Mucosa of descending colon (tissue), 3 donors: Measurements from ENCODE around the gene PRDM16. TPM values are rescaled to one million over a fixed set of nuclear protein-coding genes. Genes with fewer than 3 reads are reported as not detected.

Experiments
- ATAC-seq: fragments of 200-7000 bp; cut with Tn5 transposase; one replicate; pipeline ENCODE4 v1.9.1; 2020; ENCODE audit warnings: mild to moderate bottlenecking, moderate library complexity
- DNase-seq, 3 donors: peaks; one replicate each; pipeline ENCODE4 v3.0.0-alpha.2; 2020
- H3K36me3 ChIP-seq: fragments of 200-600 bp; one replicate; pipeline ENCODE4 v1.8.0; 2021; ENCODE audit warnings: low read depth, mild to moderate bottlenecking
- H3K4me1 ChIP-seq: fragments of 200-600 bp; one replicate; pipeline ENCODE4 v1.8.0; 2021; ENCODE audit warnings: low read depth, mild to moderate bottlenecking
- H3K4me3 ChIP-seq: fragments of 200-600 bp; one replicate; pipeline ENCODE4 v1.8.0; 2021; ENCODE audit warnings: mild to moderate bottlenecking
- H3K9me3 ChIP-seq: fragments of 200-600 bp; one replicate; pipeline ENCODE4 v1.8.0; 2021; ENCODE audit warnings: mild to moderate bottlenecking
- intact Hi-C, 2 donors: fragments of 100-400 bp; cut with DNase I in 1 of 2; cut with micrococcal nuclease in 1 of 2; formaldehyde crosslinking; loops; one replicate each; pipeline versions ENCODE4 v1.11.0 to v1.11.1; 2022; cut with DNase I, micrococcal nuclease
- total RNA-seq, 3 donors: library from RNA; stranded (reverse); fragmentation: NEBNext Ultra II Directional in 2 of 3; extraction: Animal tissue kit (Norgen Biotek cat#: 25700) in 2 of 3; gene quantifications; one replicate each; pipeline versions ENCODE4 v1.2.1 to v1.2.4, GENCODE V29; 2021 to 2023
- TF ChIP-seq, protein P1 (sequence below): fragments of 200-600 bp; IDR thresholded peaks from one replicate; pipeline ENCODE4 v1.8.0; 2022; ENCODE audit warnings: antibody characterized with exemption, mild to moderate bottlenecking
- donor health status: DM: no; HTN: no; CAD: no; lungs with moderate emphysema.
- donor health status: DM: no; HTN: no; CAD: no.
- donor health status: DM: no; HTN: yes; CAD: no.

PRDM16 gene
- total RNA-seq, 3 donors from 2014 or later, result 1.6 to 2.5 (median 2.4) TPM

DNA sequence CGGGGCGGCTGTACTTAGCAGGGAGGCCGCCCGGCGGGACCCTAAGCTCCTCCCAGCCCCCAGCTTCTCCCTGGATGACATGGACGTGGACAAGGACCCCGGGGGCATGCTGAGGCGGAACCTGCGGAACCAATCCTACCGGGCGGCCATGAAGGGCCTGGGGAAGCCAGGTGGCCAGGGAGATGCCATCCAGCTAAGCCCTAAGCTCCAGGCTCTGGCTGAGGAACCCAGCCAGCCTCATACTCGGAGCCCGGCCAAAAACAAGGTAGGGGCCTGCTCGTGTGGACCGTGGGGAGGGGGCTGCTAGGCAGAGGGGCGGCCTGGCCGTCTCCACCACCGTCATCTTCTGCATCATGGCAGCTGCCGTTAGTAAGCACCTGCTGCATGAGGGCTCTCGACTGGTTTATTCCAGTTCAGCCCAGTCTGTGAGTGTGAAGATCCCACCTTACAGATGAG, 394.4 kb downstream of the PRDM16 start:
- intact Hi-C loops, result no loop called here
- H3K9me3 ChIP-seq, result no peaks in the 10 kb centered on the region
- H3K4me3 ChIP-seq, result no peak overlapping the region
- no peaks in the 10 kb centered on the region for H3K36me3 ChIP-seq
- ATAC-seq (no peak), DNase-seq (peak in 1 of 3 donors; percentile 17)
- peaks cover 28% of the 10 kb centered on the region for H3K4me1 ChIP-seq
- TF ChIP-seq, protein P1, sequence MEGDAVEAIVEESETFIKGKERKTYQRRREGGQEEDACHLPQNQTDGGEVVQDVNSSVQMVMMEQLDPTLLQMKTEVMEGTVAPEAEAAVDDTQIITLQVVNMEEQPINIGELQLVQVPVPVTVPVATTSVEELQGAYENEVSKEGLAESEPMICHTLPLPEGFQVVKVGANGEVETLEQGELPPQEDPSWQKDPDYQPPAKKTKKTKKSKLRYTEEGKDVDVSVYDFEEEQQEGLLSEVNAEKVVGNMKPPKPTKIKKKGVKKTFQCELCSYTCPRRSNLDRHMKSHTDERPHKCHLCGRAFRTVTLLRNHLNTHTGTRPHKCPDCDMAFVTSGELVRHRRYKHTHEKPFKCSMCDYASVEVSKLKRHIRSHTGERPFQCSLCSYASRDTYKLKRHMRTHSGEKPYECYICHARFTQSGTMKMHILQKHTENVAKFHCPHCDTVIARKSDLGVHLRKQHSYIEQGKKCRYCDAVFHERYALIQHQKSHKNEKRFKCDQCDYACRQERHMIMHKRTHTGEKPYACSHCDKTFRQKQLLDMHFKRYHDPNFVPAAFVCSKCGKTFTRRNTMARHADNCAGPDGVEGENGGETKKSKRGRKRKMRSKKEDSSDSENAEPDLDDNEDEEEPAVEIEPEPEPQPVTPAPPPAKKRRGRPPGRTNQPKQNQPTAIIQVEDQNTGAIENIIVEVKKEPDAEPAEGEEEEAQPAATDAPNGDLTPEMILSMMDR, result no peak

DNA sequence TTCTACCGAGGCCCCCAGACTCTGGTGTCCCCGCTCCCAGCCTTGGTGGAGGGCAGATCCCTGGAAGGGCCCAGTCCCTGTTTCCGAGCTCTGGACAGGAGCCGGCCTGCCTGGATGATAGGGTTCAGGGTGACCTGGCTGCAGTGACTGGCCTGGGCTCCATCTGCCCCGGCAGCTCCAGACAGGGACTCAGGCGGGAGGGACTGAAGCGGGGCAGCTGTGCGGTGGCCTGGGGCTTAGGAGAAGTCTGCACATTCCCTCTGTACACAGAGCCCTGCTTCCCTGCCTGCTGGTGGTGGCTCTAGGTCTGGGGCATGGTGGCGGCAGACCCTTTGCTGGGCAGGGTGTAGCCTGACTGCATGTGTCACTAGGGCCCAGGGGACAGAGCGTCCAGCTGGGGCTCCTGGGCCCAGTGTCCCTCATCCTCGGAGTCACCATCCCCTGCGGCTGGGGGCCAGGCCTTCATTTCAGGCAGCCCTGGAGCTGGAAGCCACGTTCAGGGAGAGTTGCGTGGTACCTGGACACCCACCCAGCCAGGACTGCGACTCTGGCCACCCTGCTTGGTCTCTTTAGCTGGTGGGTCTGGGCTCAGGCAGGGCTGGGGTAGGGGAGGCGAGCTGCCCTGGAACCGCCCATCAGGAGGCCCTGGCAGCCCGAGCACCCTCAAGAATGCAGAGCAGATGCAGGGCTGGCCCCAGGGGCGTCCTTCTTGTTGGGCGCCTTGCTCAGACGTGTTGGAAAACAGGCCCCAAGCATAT, 395.1 kb downstream of the PRDM16 start:
- TF ChIP-seq, protein P1, result no peak
- ATAC-seq, result no peak
- DNase-seq, result peak in 1 of 3 donors; percentile 24

DNA sequence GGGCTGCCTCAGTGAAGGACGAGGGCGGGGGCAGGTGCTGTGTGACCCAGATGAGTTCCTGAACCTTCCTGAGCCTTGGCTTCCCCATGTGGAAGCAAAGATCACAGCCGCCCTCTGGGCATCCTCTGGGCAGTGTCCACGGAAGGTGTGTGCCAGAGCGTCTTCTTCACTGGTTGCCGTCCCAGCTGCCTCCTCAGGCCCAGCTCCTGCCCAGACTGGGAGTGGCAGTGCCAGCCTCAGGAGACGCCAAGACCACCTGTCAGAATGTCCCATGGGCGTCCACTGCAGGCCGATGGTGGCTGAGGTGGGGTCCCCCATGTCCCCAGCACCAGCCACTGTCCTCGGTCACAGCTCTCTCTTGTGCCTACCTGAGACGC, 395.6 kb downstream of the PRDM16 start:
- no peak for DNase-seq
- Histone ChIP-seq H3K4me1 (peaks cover 17% of the 10 kb centered on the region), H3K4me3 (no peak overlapping the region), H3K9me3 (no peaks in the 10 kb centered on the region), H3K36me3 (no peaks in the 10 kb centered on the region)
- TF ChIP-seq, protein P1, result no peak
- ATAC-seq, result no peak
- intact Hi-C loops, result no loop called here

More for the DNA sequence above, 395.1 kb downstream of the PRDM16 start:
- Histone ChIP-seq H3K36me3 (no peaks in the 10 kb centered on the region), H3K4me3 (no peak overlapping the region), H3K9me3 (no peaks in the 10 kb centered on the region), H3K4me1 (peaks cover 21% of the 10 kb centered on the region)
- intact Hi-C loops, result no loop called here

DNA sequence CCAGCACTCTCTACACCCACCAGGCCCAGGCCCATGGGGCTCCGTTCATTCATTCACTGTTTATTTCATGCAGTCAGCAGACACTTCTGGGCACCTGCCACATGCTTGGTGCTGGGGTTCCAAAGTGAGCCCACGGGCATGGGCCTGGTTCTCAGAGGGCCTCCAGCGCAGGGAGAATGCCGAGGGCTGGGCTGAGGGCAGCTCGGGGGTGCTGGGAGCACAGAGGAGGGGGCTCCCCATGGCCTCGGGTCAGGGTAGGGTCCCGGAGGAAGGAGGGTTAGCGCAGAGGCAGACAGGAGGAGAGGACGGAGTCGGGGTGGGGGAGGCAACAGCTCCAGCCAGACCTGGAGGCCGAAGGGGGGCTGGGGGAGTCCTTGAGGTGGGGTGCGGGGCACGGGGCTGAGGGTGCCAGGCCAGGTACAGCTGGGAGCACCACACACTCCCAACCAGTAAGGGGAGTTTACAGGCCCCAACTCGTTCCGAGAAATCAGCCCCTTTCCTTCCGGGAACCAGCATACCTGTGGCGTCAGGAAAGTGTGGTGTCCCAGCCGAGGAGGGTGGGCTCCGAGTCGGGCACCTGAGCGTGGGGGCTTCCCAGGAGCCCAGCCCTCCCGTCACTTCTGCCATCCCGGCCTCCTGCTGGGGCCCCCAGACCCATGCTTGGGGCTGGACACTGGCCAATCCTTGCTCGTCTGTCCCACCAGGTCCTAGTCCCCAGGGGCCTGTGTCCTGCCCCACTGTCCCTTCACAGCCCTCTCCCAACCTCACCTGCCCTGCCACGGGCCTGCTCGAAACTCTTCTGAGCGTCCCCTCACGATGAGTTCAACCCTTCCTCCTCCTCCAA, 396.3 kb downstream of the PRDM16 start:
- DNase-seq (peak in 1 of 3 donors; percentile 27), ATAC-seq (no peak)
- Histone ChIP-seq H3K4me1 (peaks cover 11% of the 10 kb centered on the region), H3K4me3 (no peak overlapping the region), H3K9me3 (no peaks in the 10 kb centered on the region), H3K36me3 (no peaks in the 10 kb centered on the region)
- intact Hi-C loops, result no loop called here
- TF ChIP-seq, protein P1, result no peak

DNA sequence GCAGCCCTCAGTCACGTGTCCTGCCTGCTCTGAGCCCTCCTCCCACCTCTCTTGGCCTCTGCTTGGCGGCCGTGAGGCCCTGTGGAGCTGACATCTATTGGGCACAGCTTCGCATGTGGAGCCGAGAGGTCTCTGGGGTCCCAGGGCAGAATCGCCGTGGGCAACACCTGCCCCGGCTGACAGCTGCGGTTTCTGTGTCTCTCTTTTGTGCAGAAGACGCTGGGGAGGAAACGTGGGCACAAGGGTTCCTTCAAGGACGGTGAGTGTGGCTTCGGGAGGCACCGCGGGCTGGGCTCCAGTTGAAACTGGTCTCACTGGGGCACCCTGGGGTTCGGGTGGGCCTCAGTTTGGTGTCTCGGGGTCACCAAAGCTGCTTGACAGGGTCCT, 396.9 kb downstream of the PRDM16 start:
- H3K36me3 ChIP-seq, result no peaks in the 10 kb centered on the region
- ATAC-seq (no peak), DNase-seq (peak in 1 of 3 donors; percentile 21)
- no peak overlapping the region for H3K4me3 ChIP-seq
- intact Hi-C loops, result no loop called here
- H3K4me1 ChIP-seq, result peaks cover 6% of the 10 kb centered on the region
- no peaks in the 10 kb centered on the region for H3K9me3 ChIP-seq
- TF ChIP-seq, protein P1, result no peak
